ENCODE measurements around the gene KMT2D.
A peak's percentile ranks its signal among the peaks of the same experiment; 100 is the strongest.

The KMT2D gene

DNA sequence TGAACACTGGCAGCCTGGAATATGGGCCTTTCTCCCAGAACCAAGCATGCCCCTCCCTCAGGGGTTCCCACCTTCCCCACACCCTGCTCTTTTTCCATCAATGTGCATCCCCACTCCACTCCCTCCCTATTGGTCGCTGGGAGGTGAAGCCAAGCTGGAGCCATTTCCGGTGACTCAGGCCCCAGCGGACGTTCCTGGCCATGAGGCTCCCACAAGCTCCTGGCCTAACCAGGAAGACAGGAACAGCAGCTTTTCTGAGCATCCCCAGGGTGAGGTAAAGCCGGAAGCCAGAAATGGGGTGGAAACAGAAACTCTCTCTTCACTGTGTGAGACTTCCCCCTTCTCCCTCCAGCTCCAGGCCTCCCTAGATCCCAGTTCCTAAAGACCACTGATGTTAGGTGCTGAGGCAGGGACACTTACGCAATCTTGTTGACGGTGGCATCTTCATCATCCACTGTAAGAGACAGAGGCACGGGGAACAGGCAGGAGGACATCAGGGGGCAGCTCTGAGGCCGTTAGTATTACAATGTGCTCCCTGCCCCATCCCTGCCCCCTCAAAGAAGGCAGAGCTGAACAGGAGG lies 45.0 kb upstream of the KMT2D start:
- H3K27ac ChIP-seq (replicated peaks; ENCODE audit: low read length): no peak overlapping the region
- no peak overlapping the region for H2AFZ ChIP-seq (ENCODE audit: low read length)
- H3K4ac ChIP-seq (ENCODE audit: low read length): no peak overlapping the region
- peaks cover 39 to 75% of the 10 kb centered on the region in 2 donors for H3K36me3 ChIP-seq (replicated peaks in 1 of 2; ENCODE audit: control insufficient read depth in 2 of 2, insufficient read depth in 2 of 2, low read length in 2 of 2)
- H2AK5ac ChIP-seq (ENCODE audit: low read depth, low read length): no peak overlapping the region
- H2BK120ac ChIP-seq (ENCODE audit: low read depth, low read length): no peak overlapping the region
- DNase-seq (ENCODE audit: low spot score): no peak
- H3K9ac ChIP-seq (ENCODE audit: low read depth, low read length, poor library complexity): no peak overlapping the region
- no peak overlapping the region for H2BK12ac ChIP-seq (ENCODE audit: low read length)
- no peak overlapping the region for H3K23ac ChIP-seq (ENCODE audit: low read depth, low read length, poor library complexity)
- no peak overlapping the region for H3K18ac ChIP-seq (ENCODE audit: low read length)
- no peaks in the 10 kb centered on the region for H3K9me3 ChIP-seq (replicated peaks in 1 of 2; ENCODE audit: control insufficient read depth in 2 of 2, insufficient read depth in 1 of 2, low read depth in 1 of 2, low read length in 2 of 2)
- H3K79me1 ChIP-seq (ENCODE audit: low read depth, low read length): peaks cover 4% of the 10 kb centered on the region
- WGBS, 2 donors (ENCODE audit: extremely low coverage in 2 of 2, insufficient read length in 2 of 2, insufficient replicate concordance in 1 of 2): no CpG with 5 or more reads among the region's 9 CpGs
- H4K91ac ChIP-seq (ENCODE audit: low read depth, low read length, poor library complexity): no peak overlapping the region
- H3K27me3 ChIP-seq (ENCODE audit: control insufficient read depth in 3 of 3, insufficient read depth in 3 of 3, low read depth in 1 of 3, low read length in 3 of 3): no peaks in the 10 kb centered on the region
- no peak overlapping the region for H3K14ac ChIP-seq (ENCODE audit: low read length)
- H2BK15ac ChIP-seq (ENCODE audit: low read length): no peak overlapping the region
- H3K4me1 ChIP-seq (ENCODE audit: control insufficient read depth in 2 of 2, insufficient read depth in 1 of 2, low read depth in 1 of 2, low read length in 2 of 2): peaks cover 6 to 7% of the 10 kb centered on the region in 2 donors
- no peak overlapping the region for H3K4me3 ChIP-seq (ENCODE audit: low read length in 2 of 2)
- no peak overlapping the region for H2BK5ac ChIP-seq (ENCODE audit: low read length)
- H4K8ac ChIP-seq (ENCODE audit: low read depth, low read length): no peak overlapping the region
- no peak overlapping the region for H3K4me2 ChIP-seq (ENCODE audit: insufficient read depth, low read length, poor library complexity, severe bottlenecking)

GRCh38 chr12:49104822-49105221 lies 44.2 kb upstream of the KMT2D start:
- H2BK15ac ChIP-seq (ENCODE audit: low read length): no peak overlapping the region
- no CpG with 5 or more reads among the region's 3 CpGs for WGBS, 2 donors (ENCODE audit: extremely low coverage in 2 of 2, insufficient read length in 2 of 2, insufficient replicate concordance in 1 of 2)
- no peak overlapping the region for H4K91ac ChIP-seq (ENCODE audit: low read depth, low read length, poor library complexity)
- H3K9me3 ChIP-seq (replicated peaks in 1 of 2; ENCODE audit: control insufficient read depth in 2 of 2, insufficient read depth in 1 of 2, low read depth in 1 of 2, low read length in 2 of 2): no peaks in the 10 kb centered on the region
- no peak overlapping the region for H3K4ac ChIP-seq (ENCODE audit: low read length)
- H2AFZ ChIP-seq (ENCODE audit: low read length): no peak overlapping the region
- H2BK12ac ChIP-seq (ENCODE audit: low read length): no peak overlapping the region
- no peak overlapping the region for H4K8ac ChIP-seq (ENCODE audit: low read depth, low read length)
- H3K23ac ChIP-seq (ENCODE audit: low read depth, low read length, poor library complexity): no peak overlapping the region
- peaks cover 6 to 7% of the 10 kb centered on the region in 2 donors for H3K4me1 ChIP-seq (ENCODE audit: control insufficient read depth in 2 of 2, insufficient read depth in 1 of 2, low read depth in 1 of 2, low read length in 2 of 2)
- H3K27me3 ChIP-seq (ENCODE audit: control insufficient read depth in 3 of 3, insufficient read depth in 3 of 3, low read depth in 1 of 3, low read length in 3 of 3): no peaks in the 10 kb centered on the region
- H3K9ac ChIP-seq (ENCODE audit: low read depth, low read length, poor library complexity): no peak overlapping the region
- H3K36me3 ChIP-seq (replicated peaks in 1 of 2; ENCODE audit: control insufficient read depth in 2 of 2, insufficient read depth in 2 of 2, low read length in 2 of 2): peaks cover 44 to 83% of the 10 kb centered on the region in 2 donors
- H3K18ac ChIP-seq (ENCODE audit: low read length): no peak overlapping the region
- no peak for DNase-seq (ENCODE audit: low spot score)
- H2BK120ac ChIP-seq (ENCODE audit: low read depth, low read length): no peak overlapping the region
- no peak overlapping the region for H3K27ac ChIP-seq (replicated peaks; ENCODE audit: low read length)
- H2BK5ac ChIP-seq (ENCODE audit: low read length): no peak overlapping the region
- H3K14ac ChIP-seq (ENCODE audit: low read length): no peak overlapping the region
- no peaks in the 10 kb centered on the region for H3K79me1 ChIP-seq (ENCODE audit: low read depth, low read length)
- H3K4me3 ChIP-seq (ENCODE audit: low read length in 2 of 2): no peak overlapping the region
- H2AK5ac ChIP-seq (ENCODE audit: low read depth, low read length): no peak overlapping the region
- no peak overlapping the region for H3K4me2 ChIP-seq (ENCODE audit: insufficient read depth, low read length, poor library complexity, severe bottlenecking)

GRCh38 chr12:49100380-49100779 lies 39.8 kb upstream of the KMT2D start:
- H3K23ac ChIP-seq (ENCODE audit: low read depth, low read length, poor library complexity): no peak overlapping the region
- no peak overlapping the region for H2AFZ ChIP-seq (ENCODE audit: low read length)
- no peak overlapping the region for H3K4me2 ChIP-seq (ENCODE audit: insufficient read depth, low read length, poor library complexity, severe bottlenecking)
- no peak overlapping the region for H3K27ac ChIP-seq (replicated peaks; ENCODE audit: low read length)
- H2BK5ac ChIP-seq (ENCODE audit: low read length): no peak overlapping the region
- H4K91ac ChIP-seq (ENCODE audit: low read depth, low read length, poor library complexity): no peak overlapping the region
- no peak overlapping the region for H4K8ac ChIP-seq (ENCODE audit: low read depth, low read length)
- DNase-seq (ENCODE audit: low spot score): no peak
- no CpG with 5 or more reads among the region's 6 CpGs for WGBS, 2 donors (ENCODE audit: extremely low coverage in 2 of 2, insufficient read length in 2 of 2, insufficient replicate concordance in 1 of 2)
- H2BK12ac ChIP-seq (ENCODE audit: low read length): no peak overlapping the region
- no peak overlapping the region for H3K18ac ChIP-seq (ENCODE audit: low read length)
- no peak overlapping the region for H2BK15ac ChIP-seq (ENCODE audit: low read length)
- no peak overlapping the region for H3K4ac ChIP-seq (ENCODE audit: low read length)
- peak overlapping the region; percentile 53 for H3K9ac ChIP-seq (ENCODE audit: low read depth, low read length, poor library complexity)
- no peaks in the 10 kb centered on the region for H3K9me3 ChIP-seq (replicated peaks in 1 of 2; ENCODE audit: control insufficient read depth in 2 of 2, insufficient read depth in 1 of 2, low read depth in 1 of 2, low read length in 2 of 2)
- H3K36me3 ChIP-seq (replicated peaks in 1 of 2; ENCODE audit: control insufficient read depth in 2 of 2, insufficient read depth in 2 of 2, low read length in 2 of 2): peaks cover 44 to 99% of the 10 kb centered on the region in 2 donors
- no peak overlapping the region for H2BK120ac ChIP-seq (ENCODE audit: low read depth, low read length)
- H3K79me1 ChIP-seq (ENCODE audit: low read depth, low read length): no peaks in the 10 kb centered on the region
- no peak overlapping the region for H2AK5ac ChIP-seq (ENCODE audit: low read depth, low read length)
- H3K4me1 ChIP-seq (ENCODE audit: control insufficient read depth in 2 of 2, insufficient read depth in 1 of 2, low read depth in 1 of 2, low read length in 2 of 2): no peaks in the 10 kb centered on the region
- H3K4me3 ChIP-seq (ENCODE audit: low read length in 2 of 2): no peak overlapping the region
- H3K27me3 ChIP-seq (ENCODE audit: control insufficient read depth in 3 of 3, insufficient read depth in 3 of 3, low read depth in 1 of 3, low read length in 3 of 3): no peaks in the 10 kb centered on the region
- H3K14ac ChIP-seq (ENCODE audit: low read length): no peak overlapping the region

DNA sequence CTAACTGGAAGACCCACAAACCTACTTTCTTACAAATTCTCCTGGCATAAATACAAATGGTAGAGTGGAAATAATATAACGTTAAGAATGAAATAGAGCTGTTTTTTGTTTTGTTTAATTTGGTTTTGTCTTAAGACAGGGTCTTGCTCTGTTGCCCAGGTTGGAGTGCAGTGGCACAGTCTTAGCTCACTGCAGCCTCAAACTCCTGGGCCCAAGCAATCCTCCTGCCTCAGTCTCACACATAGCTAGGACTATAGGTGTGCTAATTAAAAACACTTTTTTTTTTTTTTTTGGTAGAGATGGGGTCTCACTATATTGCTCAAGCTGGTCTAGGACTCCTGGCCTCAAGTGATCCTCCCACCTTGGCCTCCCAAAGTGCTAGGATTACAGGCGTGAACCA lies 38.1 kb upstream of the KMT2D start:
- Histone ChIP-seq H2BK5ac (ENCODE audit: low read length) (no peak overlapping the region), H2BK15ac (ENCODE audit: low read length) (no peak overlapping the region), H2AK5ac (ENCODE audit: low read depth, low read length) (no peak overlapping the region), H3K9ac (ENCODE audit: low read depth, low read length, poor library complexity) (no peak overlapping the region), H2AFZ (ENCODE audit: low read length) (no peak overlapping the region), H3K4ac (ENCODE audit: low read length) (no peak overlapping the region), H3K23ac (ENCODE audit: low read depth, low read length, poor library complexity) (no peak overlapping the region), H2BK120ac (ENCODE audit: low read depth, low read length) (no peak overlapping the region), H3K27ac (replicated peaks; ENCODE audit: low read length) (no peak overlapping the region), H3K9me3 (replicated peaks in 1 of 2; ENCODE audit: control insufficient read depth in 2 of 2, insufficient read depth in 1 of 2, low read depth in 1 of 2, low read length in 2 of 2) (no peaks in the 10 kb centered on the region), H4K91ac (ENCODE audit: low read depth, low read length, poor library complexity) (no peak overlapping the region), H3K4me1 (ENCODE audit: control insufficient read depth in 2 of 2, insufficient read depth in 1 of 2, low read depth in 1 of 2, low read length in 2 of 2) (peaks cover 0 to 11% of the 10 kb centered on the region in 2 donors), H4K8ac (ENCODE audit: low read depth, low read length) (no peak overlapping the region), H2BK12ac (ENCODE audit: low read length) (no peak overlapping the region), H3K18ac (ENCODE audit: low read length) (no peak overlapping the region), H3K27me3 (ENCODE audit: control insufficient read depth in 3 of 3, insufficient read depth in 3 of 3, low read depth in 1 of 3, low read length in 3 of 3) (peaks cover 7 to 13% (median 9%) of the 10 kb centered on the region in 3 experiments), H3K79me1 (ENCODE audit: low read depth, low read length) (no peaks in the 10 kb centered on the region), H3K14ac (ENCODE audit: low read length) (no peak overlapping the region), H3K4me2 (ENCODE audit: insufficient read depth, low read length, poor library complexity, severe bottlenecking) (no peak overlapping the region), H3K4me3 (ENCODE audit: low read length in 2 of 2) (no peak overlapping the region), H3K36me3 (replicated peaks in 1 of 2; ENCODE audit: control insufficient read depth in 2 of 2, insufficient read depth in 2 of 2, low read length in 2 of 2) (peaks cover 36 to 83% of the 10 kb centered on the region in 2 donors)
- 100% methylated on average over 1 of the region's 2 CpGs; no CpG with 5 or more reads in 1 of the 2 donors for WGBS, 2 donors (ENCODE audit: extremely low coverage in 2 of 2, insufficient read length in 2 of 2, insufficient replicate concordance in 1 of 2)
- no peak for DNase-seq (ENCODE audit: low spot score)

All from neuronal stem cell (in vitro differentiated cells).